ENCODE results near the gene MS4A15. TPM values are rescaled to one million over a fixed set of nuclear protein-coding genes. Genes with fewer than 3 reads are reported as not detected.
"Not testable (repeated sequence)": the region's sequence is repeated elsewhere in the genome, so short reads cannot be mapped to it uniquely, and the experiment has no call there.

MS4A15 gene
- total and polyA plus RNA-seq, 7 donors, result 0.04 TPM; not detected in 6

DNA sequence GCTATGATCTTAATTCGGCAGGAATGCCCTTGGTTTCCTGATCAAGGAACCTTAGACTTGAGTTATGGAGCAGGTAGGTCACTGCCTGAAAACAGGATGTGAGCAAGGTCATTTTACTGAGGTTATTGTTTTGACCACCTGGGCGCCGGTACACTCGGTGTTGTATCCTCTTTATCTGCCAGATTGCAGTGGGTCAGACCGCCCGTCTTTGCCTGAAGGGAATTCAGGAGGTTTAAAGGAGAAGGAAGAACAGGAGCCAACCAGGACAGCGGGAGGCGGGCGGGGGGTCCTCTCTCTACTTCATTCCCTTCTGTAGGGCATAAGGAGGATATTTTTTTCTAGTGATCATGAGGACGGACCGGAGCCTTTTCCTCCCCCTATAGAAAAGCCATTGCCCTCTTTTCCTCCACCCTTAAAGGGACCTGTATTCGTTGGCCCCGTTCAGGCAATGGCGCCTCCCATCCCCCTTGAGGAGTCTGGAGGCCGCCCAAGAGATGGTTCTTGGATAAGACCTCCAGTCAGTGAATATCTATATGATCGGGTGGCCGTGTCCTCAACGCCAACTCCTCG is 649 bp downstream of the MS4A15 start:
- Histone ChIP-seq H3K27ac (no peak overlapping the region), H3K36me3 (no peaks in the 10 kb centered on the region), H3K4me3 (no peak overlapping the region), H3K9me3 (no peaks in the 10 kb centered on the region), H3K4me1 (no peaks in the 10 kb centered on the region), H3K27me3 (peaks cover 0 to 4% (median 0%) of the 10 kb centered on the region in 3 donors)
- DNase-seq, result no peak
- TF ChIP-seq CTCF (IDR thresholded peaks at IDR 0.05) (no peak), POLR2AphosphoS5 (IDR thresholded peaks at IDR 0.05) (no peak)
- intact Hi-C loops (cut with DNase I), result no loop called here
- WGBS, 2 donors, result 92 to 93% methylated on average over 19 of the region's 19 CpGs

DNA sequence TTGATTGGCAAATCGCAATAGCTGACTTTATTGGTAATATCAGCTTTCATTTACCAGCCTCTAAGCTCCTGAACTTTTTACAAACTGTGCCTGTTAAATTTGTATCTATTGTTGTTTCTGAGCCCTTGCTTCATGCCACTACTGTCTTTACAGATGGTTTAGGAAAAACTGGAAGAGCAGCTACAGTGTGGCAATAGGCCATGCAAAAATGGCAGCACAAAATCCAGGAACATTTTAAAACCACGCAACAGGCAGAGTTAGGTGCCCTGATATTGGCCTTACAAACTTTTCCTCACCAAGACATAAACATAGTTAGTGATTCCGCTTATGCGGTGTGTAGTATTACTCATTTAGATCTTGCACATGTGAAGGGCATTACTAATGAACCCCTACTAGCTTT is 2.0 kb downstream of the MS4A15 start:
- H3K36me3 ChIP-seq, DNase-seq: not testable (repeated sequence)

GRCh38 chr11:60759438-60760225 is 3.0 kb downstream of the MS4A15 start:
- DNase-seq; H3K27me3 ChIP-seq; H3K4me1 ChIP-seq; H3K27ac ChIP-seq; H3K4me3 ChIP-seq; H3K36me3 ChIP-seq; H3K9me3 ChIP-seq; intact Hi-C loops (cut with DNase I): not testable (repeated sequence)
- WGBS, 2 donors, result 69 to 84% methylated on average over 22 of the region's 22 CpGs

More for the DNA sequence above, 2.0 kb downstream of the MS4A15 start:
- H3K4me3 ChIP-seq; H3K9me3 ChIP-seq; H3K4me1 ChIP-seq; H3K27me3 ChIP-seq; intact Hi-C loops (cut with DNase I); H3K27ac ChIP-seq: not testable (repeated sequence)
- 93 to 94% methylated on average over 4 of the region's 4 CpGs for WGBS, 2 donors

DNA sequence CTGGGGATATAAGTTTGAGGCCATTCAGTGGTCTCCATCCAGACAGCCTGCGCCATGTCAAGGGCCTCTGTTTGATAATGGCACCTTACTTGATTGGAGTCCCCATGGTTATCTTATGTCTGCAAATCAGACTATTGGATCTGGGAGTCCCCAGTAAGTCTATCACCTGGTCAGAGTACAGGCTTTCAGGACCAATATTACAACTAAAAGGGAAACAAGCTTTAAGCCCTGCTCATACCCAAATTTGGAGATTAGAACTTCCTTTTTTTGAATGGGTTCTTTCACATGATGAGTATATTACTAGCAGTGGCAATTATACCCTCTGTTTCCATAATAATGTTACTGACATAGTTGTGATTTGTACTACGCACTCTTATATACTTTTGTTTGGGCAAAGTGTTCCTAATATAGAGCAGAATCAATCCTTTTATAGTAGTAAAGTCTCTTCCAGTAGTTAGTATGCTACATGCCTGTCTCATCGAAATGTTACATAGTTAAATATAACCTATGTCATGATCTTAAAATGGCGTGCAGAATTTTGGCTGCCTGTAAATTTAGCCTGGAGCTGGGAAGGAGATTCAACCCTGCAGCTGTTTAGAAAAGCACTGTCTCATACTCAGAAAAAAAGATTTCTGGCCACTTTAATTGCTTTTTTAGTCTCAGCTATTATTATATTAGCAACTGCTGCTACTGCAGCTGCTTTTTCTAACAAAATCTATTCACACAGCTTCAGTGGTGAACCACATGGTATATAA is 4.9 kb downstream of the MS4A15 start:
- no peak overlapping the region for H3K27ac ChIP-seq

DNA sequence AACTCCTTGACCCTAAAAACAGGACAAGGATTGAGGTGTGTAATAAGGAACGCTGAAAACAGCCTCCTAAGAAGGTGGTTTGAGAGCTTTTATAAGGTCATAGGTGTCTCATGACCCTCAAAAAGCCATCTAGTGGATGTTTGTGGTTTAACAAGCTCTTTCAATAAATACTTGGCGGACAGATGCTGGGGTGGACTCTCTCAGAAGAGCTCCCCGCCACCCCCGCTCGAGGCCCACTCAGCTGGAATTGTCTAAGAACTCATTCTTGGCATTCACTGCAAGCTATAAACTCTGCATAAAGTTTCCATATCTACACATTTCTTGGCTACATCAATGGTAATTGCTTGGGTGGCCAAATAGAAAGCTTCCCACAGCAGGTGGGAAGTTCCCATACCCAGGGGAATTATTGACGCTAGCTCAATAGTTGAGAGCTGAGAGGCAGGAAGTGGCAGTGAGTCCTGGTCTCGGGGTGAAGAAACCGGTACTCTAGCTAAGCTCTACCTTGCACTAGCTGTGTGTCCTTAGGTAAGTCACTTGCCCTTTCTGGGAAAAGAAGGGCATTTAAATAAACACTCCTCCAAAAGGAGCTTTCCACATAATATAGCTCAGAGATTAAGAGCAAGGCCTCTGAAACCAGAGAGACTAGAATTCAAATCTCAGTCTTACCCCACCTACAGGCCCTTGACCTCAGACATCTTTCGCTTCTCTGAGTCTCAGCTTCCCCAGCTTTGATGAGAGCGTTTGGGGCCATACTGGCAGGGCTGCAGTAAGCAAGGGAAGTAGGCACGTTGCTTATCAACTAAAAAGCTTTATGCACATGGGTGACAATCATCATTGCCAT is 6.4 kb downstream of the MS4A15 start:
- 62 to 63% methylated on average over 11 of the region's 11 CpGs for WGBS, 2 donors
- no peaks in the 10 kb centered on the region for H3K9me3 ChIP-seq
- no peak overlapping the region for H3K27ac ChIP-seq
- intact Hi-C loops (cut with DNase I), result no loop called here
- no peak for TF ChIP-seq EP300 (IDR thresholded peaks at IDR 0.05)
- TF ChIP-seq POLR2AphosphoS5 (IDR thresholded peaks at IDR 0.05), result no peak
- no peak for TF ChIP-seq POLR2A (IDR thresholded peaks at IDR 0.05)
- no peak for DNase-seq
- peaks cover 0 to 15% (median 0%) of the 10 kb centered on the region in 3 donors for H3K27me3 ChIP-seq
- H3K4me1 ChIP-seq, result no peaks in the 10 kb centered on the region
- no peaks in the 10 kb centered on the region for H3K36me3 ChIP-seq
- no peak overlapping the region for H3K4me3 ChIP-seq

More for the DNA sequence above, 4.9 kb downstream of the MS4A15 start:
- Histone ChIP-seq H3K27me3 (peaks cover 0 to 15% (median 0%) of the 10 kb centered on the region in 3 donors), H3K4me3 (no peak overlapping the region), H3K4me1 (no peaks in the 10 kb centered on the region), H3K9me3 (no peaks in the 10 kb centered on the region), H3K36me3 (no peaks in the 10 kb centered on the region)
- no peak for TF ChIP-seq POLR2AphosphoS5 (IDR thresholded peaks at IDR 0.05)
- TF ChIP-seq CTCF (IDR thresholded peaks at IDR 0.05), result no peak
- TF ChIP-seq EP300 (IDR thresholded peaks at IDR 0.05), result no peak
- no peak for TF ChIP-seq POLR2A (IDR thresholded peaks at IDR 0.05)
- intact Hi-C loops (cut with DNase I), result no loop called here
- 79 to 91% methylated on average over 4 of the region's 4 CpGs for WGBS, 2 donors
- no peak for DNase-seq

All from sigmoid colon (tissue), 7 donors.